ENCODE measurements around the gene RBFOX1.

Gene RBFOX1

DNA sequence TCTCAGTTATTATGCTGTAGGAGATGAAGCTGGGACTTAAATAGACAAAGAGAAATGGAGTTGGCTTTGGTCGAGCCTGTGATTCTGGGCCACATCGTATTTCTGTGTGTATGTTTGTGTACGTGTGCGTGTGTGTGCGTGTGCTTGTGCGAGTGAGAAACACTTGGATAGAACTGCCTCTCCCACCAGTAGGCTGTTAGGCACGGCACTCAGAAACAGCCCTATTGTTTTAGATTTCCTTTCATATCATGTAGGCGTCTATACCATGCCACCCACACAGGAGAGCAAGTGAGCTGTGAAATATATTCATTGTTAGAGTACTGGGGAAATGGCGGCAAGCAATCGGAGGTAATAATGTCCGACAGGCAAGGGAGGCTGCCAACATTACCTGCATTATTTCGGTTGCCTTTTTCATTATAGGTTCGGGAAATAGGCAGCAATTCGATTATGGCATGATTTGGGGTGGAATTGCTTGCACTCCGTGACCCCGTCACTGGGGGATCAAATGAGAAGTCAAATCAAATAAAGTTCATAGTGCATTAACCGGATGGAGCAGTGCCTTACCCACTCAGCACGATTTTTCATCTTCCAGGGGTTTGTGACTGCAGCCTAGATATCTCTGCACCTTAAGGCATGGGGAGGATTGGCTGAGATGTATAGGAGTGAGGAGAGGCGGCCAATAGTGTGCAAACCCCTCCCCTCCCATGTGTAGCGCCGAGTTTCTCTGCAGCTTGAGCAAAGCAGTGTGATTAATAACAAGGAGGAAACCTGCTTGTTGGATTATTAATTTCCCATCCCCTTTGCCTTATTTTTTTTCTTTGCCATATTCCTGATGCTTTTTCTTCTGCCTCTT lies 89.6 kb downstream of the RBFOX1 start:
- DNase-seq (ENCODE audit: low read depth, low spot score) = no peak
- Histone ChIP-seq H3K9me3 (ENCODE audit: low read depth, low read length) (no peaks in the 10 kb centered on the region), H3K36me3 (ENCODE audit: insufficient read depth, low read length) (no peaks in the 10 kb centered on the region), H3K9ac (ENCODE audit: insufficient read length) (no peak overlapping the region), H3K27ac (no peak overlapping the region), H3K4me3 (no peak overlapping the region)
- TF ChIP-seq EZH2 (IDR thresholded peaks at IDR 0.05) (no peak), POLR2AphosphoS5 (IDR thresholded peaks at IDR 0.05; ENCODE audit: borderline replicate concordance, low read depth, low read length) (no peak)

DNA sequence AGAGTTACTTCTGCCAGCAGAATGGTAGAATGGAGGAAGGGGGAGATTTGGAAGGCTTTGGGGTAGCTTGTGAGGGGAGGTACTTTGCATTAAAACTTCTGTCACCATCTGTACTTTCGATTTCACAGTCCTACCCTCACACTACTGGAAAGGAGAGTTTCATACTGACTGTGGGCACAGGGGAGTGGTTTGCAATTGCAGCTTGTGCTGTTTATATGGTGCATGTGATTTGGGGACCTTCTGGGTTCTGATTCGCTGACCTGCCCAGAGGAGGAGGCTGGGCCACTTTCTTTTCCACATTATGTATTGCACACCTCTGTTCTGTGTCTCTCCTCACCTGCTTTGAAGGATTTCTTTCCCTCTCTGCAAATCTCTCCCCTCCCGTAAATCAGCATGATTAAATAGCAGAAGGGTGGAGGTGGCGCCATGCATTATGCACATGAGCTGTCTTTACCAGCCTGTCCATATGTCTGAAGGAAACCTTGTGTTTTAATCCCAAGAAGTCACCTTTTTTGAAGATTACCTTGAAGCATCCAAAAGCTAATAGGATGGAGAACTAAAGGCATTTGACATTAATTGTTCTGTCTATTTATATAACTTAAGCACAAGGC lies 90.9 kb downstream of the RBFOX1 start:
- TF ChIP-seq FOXP2 (optimal IDR thresholded peaks at IDR 0.05; ENCODE audit: control extremely low read depth, extremely low read length, insufficient read depth) (no peak), EZH2 (IDR thresholded peaks at IDR 0.05) (no peak), POLR2AphosphoS5 (IDR thresholded peaks at IDR 0.05; ENCODE audit: borderline replicate concordance, low read depth, low read length) (no peak)
- H3K27ac ChIP-seq = no peak overlapping the region
- H3K4me3 ChIP-seq = no peak overlapping the region
- H3K9me3 ChIP-seq (ENCODE audit: low read depth, low read length) = no peaks in the 10 kb centered on the region
- DNase-seq (ENCODE audit: low read depth, low spot score) = no peak
- H3K36me3 ChIP-seq (ENCODE audit: insufficient read depth, low read length) = no peaks in the 10 kb centered on the region
- H3K9ac ChIP-seq (ENCODE audit: insufficient read length) = no peak overlapping the region

DNA sequence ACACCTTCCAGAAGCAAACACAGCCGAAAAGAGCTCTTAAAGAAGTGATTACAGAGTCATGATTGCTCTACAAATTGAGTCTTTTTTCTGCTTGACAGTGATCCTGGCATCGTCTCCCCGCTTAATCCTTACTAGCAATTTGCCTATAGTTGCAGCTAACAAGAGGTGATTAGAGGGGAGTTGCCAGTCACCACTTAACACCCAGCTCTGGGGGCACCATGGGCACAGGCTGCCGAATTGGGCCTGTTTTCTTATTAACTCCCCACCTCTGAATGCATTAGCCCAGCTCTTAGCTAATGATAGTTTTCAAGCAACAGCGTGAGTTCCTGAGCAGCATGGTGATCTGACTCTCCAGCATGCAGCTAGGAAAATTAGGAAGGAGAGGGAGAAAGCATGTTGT lies 93.5 kb downstream of the RBFOX1 start:
- Histone ChIP-seq H3K9ac (ENCODE audit: insufficient read length) (no peak overlapping the region), H3K9me3 (ENCODE audit: low read depth, low read length) (no peaks in the 10 kb centered on the region), H3K36me3 (ENCODE audit: insufficient read depth, low read length) (no peaks in the 10 kb centered on the region), H3K27ac (no peak overlapping the region), H3K4me3 (no peak overlapping the region)
- DNase-seq (ENCODE audit: low read depth, low spot score) = no peak
- TF ChIP-seq EZH2 (IDR thresholded peaks at IDR 0.05) (no peak), FOXP2 (optimal IDR thresholded peaks at IDR 0.05; ENCODE audit: control extremely low read depth, extremely low read length, insufficient read depth) (no peak), POLR2AphosphoS5 (IDR thresholded peaks at IDR 0.05; ENCODE audit: borderline replicate concordance, low read depth, low read length) (no peak)

DNA sequence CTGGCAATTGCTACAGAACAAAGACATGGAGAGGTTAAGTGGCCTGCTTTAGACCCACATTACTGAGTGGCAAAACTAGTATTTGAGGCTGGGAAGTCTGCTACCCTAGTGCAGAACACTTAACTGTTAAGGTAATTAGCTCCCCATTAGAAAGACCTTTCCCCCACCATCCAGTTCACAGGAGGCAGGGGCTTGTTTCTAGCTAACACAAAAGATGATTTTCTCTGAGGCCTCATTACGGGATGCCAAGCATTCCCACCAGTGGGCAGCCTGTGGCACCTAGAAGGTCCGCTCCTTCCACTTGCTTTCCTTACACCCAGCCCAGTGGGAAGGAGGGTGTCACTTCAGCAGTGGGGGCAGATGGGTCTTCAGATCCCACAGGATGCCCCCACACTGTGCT lies 99.1 kb downstream of the RBFOX1 start:
- Histone ChIP-seq H3K27ac (no peak overlapping the region), H3K9me3 (ENCODE audit: low read depth, low read length) (no peaks in the 10 kb centered on the region), H3K36me3 (ENCODE audit: insufficient read depth, low read length) (no peaks in the 10 kb centered on the region), H3K9ac (ENCODE audit: insufficient read length) (no peak overlapping the region), H3K4me3 (no peak overlapping the region)
- TF ChIP-seq FOXP2 (optimal IDR thresholded peaks at IDR 0.05; ENCODE audit: control extremely low read depth, extremely low read length, insufficient read depth) (no peak), EZH2 (IDR thresholded peaks at IDR 0.05) (no peak), POLR2AphosphoS5 (IDR thresholded peaks at IDR 0.05; ENCODE audit: borderline replicate concordance, low read depth, low read length) (no peak)
- DNase-seq (ENCODE audit: low read depth, low spot score) = no peak

DNA sequence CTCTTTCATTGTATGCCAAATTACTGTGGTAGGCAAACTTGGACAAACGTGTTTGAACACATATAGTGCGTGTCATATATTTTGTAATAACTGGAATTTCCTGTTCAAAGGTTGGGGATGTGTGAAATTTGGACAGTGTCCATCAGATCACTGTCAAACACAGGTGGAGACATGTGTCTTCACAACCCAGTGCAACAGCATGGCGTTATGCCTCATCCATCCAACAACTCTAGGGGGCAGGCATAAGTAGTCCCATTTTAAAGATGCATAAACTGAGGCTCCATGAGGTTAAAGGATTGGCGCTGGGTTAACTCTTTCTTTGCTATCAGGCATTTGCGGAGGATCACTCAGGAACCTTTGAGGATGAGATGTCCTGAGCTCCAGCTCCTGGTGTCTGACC lies 103.7 kb downstream of the RBFOX1 start:
- H3K9me3 ChIP-seq (ENCODE audit: low read depth, low read length) = no peaks in the 10 kb centered on the region
- H3K27ac ChIP-seq = no peak overlapping the region
- H3K36me3 ChIP-seq (ENCODE audit: insufficient read depth, low read length) = no peaks in the 10 kb centered on the region
- H3K4me3 ChIP-seq = no peak overlapping the region
- TF ChIP-seq EZH2 (IDR thresholded peaks at IDR 0.05) (no peak), FOXP2 (optimal IDR thresholded peaks at IDR 0.05; ENCODE audit: control extremely low read depth, extremely low read length, insufficient read depth) (no peak), POLR2AphosphoS5 (IDR thresholded peaks at IDR 0.05; ENCODE audit: borderline replicate concordance, low read depth, low read length) (no peak)
- no peak for DNase-seq (ENCODE audit: low read depth, low spot score)
- H3K9ac ChIP-seq (ENCODE audit: insufficient read length) = no peak overlapping the region

DNA sequence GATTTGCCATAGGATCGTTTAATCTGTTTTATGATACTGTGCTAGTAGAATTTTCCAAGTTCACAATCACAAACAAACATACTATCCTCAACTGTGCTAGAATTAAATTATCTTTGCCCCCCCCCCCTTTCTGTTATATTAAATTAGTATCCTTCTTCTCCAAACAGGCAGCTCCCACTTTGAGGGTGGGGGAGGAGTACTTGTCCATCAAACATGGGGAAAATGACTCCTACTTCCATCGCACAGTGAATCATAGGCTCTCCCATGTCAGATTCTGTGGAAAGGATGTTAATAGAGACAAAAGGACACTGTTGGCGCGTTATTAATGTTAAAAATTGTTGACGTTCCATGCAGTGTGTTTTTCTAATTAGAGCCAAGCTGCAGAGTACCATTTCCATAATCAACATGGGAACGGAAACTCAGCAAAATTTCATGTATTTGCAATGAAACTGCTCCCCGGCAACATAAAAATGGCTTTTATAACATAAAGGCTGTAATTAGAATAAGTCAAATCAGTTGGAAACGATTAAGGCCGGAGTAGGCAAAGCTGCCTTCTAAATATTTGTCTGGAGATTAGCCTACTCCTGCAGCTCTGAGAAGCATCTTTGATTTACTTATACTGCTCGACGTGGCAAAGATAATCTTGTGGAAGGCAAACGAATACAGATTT lies 104.6 kb downstream of the RBFOX1 start:
- Histone ChIP-seq H3K9ac (ENCODE audit: insufficient read length) (no peak overlapping the region), H3K9me3 (ENCODE audit: low read depth, low read length) (no peaks in the 10 kb centered on the region), H3K4me3 (no peak overlapping the region), H3K27ac (no peak overlapping the region), H3K36me3 (ENCODE audit: insufficient read depth, low read length) (no peaks in the 10 kb centered on the region)
- DNase-seq (ENCODE audit: low read depth, low spot score) = no peak
- TF ChIP-seq POLR2AphosphoS5 (IDR thresholded peaks at IDR 0.05; ENCODE audit: borderline replicate concordance, low read depth, low read length) = no peak
- TF ChIP-seq FOXP2 (optimal IDR thresholded peaks at IDR 0.05; ENCODE audit: control extremely low read depth, extremely low read length, insufficient read depth) = no peak
- no peak for TF ChIP-seq EZH2 (IDR thresholded peaks at IDR 0.05)

DNA sequence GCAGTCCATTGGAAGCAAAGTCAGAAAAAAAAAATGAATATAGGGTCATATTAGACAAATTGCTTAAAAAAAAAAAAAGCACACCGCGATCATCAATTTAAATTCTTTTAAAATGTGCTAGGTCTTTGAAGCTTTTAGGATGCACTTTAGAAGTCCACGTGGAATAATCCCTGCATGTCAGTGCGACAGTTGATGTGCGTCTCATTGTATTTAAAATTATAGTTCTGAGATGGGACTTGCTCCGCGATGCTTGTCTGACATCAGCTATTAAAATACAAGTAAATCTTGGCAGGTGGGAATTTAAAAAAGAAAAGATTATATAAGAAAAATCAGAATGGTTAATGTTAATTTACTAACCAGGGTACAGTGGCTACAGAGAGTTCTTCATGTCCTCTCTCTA lies 105.2 kb downstream of the RBFOX1 start:
- TF ChIP-seq FOXP2 (optimal IDR thresholded peaks at IDR 0.05; ENCODE audit: control extremely low read depth, extremely low read length, insufficient read depth) (no peak), EZH2 (IDR thresholded peaks at IDR 0.05) (no peak), POLR2AphosphoS5 (IDR thresholded peaks at IDR 0.05; ENCODE audit: borderline replicate concordance, low read depth, low read length) (no peak)
- Histone ChIP-seq H3K27ac (no peak overlapping the region), H3K36me3 (ENCODE audit: insufficient read depth, low read length) (no peaks in the 10 kb centered on the region), H3K4me3 (no peak overlapping the region), H3K9me3 (ENCODE audit: low read depth, low read length) (no peaks in the 10 kb centered on the region), H3K9ac (ENCODE audit: insufficient read length) (no peak overlapping the region)
- no peak for DNase-seq (ENCODE audit: low read depth, low spot score)

DNA sequence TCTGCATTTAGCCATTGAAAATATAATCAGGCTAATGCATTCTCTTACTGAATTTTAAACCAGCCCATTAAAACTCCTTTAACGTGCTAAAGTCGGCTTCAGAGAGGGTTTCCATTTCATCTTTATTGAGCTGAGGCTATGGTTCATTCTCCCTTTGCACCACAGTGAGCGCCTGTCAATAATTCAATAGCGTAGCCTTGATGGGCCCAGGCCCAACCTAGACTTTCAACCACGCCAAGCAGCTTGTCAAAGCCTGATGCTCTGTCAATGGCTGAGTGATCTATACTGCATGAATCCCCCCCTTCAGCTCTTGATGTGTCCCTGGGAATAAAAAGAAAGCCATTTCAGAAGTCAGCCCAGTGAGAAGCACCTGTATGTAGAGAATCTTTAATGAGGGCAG lies 106.0 kb downstream of the RBFOX1 start:
- Histone ChIP-seq H3K9me3 (ENCODE audit: low read depth, low read length) (no peaks in the 10 kb centered on the region), H3K4me3 (no peak overlapping the region), H3K27ac (no peak overlapping the region), H3K9ac (ENCODE audit: insufficient read length) (no peak overlapping the region), H3K36me3 (ENCODE audit: insufficient read depth, low read length) (no peaks in the 10 kb centered on the region)
- DNase-seq (ENCODE audit: low read depth, low spot score) = no peak
- TF ChIP-seq EZH2 (IDR thresholded peaks at IDR 0.05) (no peak), POLR2AphosphoS5 (IDR thresholded peaks at IDR 0.05; ENCODE audit: borderline replicate concordance, low read depth, low read length) (no peak), FOXP2 (optimal IDR thresholded peaks at IDR 0.05; ENCODE audit: control extremely low read depth, extremely low read length, insufficient read depth) (no peak)
